ENCODE data around the gene TTC7B. TPM values are rescaled to one million over a fixed set of nuclear protein-coding genes. Genes with fewer than 3 reads are reported as not detected.

TTC7B gene
- total RNA-seq, 4 donors from 2014 or later, result 35.0 to 78.7 (median 36.8) TPM

- DNase-seq (no peak), ATAC-seq (no peak)
- in situ Hi-C loops (cut with MboI; ENCODE audit: low sequenced_read_pairs in 4 of 4), result loop anchor here in 1 of 4 donors (25.0 kb wide), 1 partner anchor 825 kb away; no protein-coding TSS in a partner anchor
- Histone ChIP-seq H3K36me3 (no peaks in the 10 kb centered on the region), H3K4me1 (peaks cover 62 to 67% of the 10 kb centered on the region in 2 donors), H3K27ac (no peak overlapping the region), H3K4me3 (no peak overlapping the region), H3K27me3 (no peaks in the 10 kb centered on the region), H3K9me3 (no peaks in the 10 kb centered on the region)
- intact Hi-C loops (cut with DNase I; ENCODE audit: low total_unique reads), result loop anchor here (1.0 kb wide), 1 partner anchor 33 kb away; no protein-coding TSS in a partner anchor
- TF ChIP-seq POLR2A (IDR thresholded peaks at IDR 0.05) (no peak), CTCF (IDR thresholded peaks at IDR 0.05 in 4 of 5, conservative IDR thresholded peaks at IDR 0.05 in 1 of 5) (no peak)
Observed at GRCh38 chr14:90812109-90812508, 4.1 kb downstream of the TTC7B start.

GRCh38 chr14:90811641-90812040, 4.6 kb downstream of the TTC7B start:
- H3K27ac ChIP-seq, result no peak overlapping the region
- no peaks in the 10 kb centered on the region for H3K9me3 ChIP-seq
- peaks cover 65 to 70% of the 10 kb centered on the region in 2 donors for H3K4me1 ChIP-seq
- no peak overlapping the region for H3K4me3 ChIP-seq
- ATAC-seq (no peak), DNase-seq (no peak)
- no peaks in the 10 kb centered on the region for H3K27me3 ChIP-seq
- TF ChIP-seq CTCF (IDR thresholded peaks at IDR 0.05 in 4 of 5, conservative IDR thresholded peaks at IDR 0.05 in 1 of 5) (no peak), POLR2A (IDR thresholded peaks at IDR 0.05) (no peak)
- in situ Hi-C loops (cut with MboI; ENCODE audit: low sequenced_read_pairs in 4 of 4), result loop anchor here in 1 of 4 donors (25.0 kb wide), 1 partner anchor 824 kb away; no protein-coding TSS in a partner anchor
- no peaks in the 10 kb centered on the region for H3K36me3 ChIP-seq
- intact Hi-C loops (cut with DNase I; ENCODE audit: low total_unique reads), result loop anchor here (1.0 kb wide), 1 partner anchor 34 kb away; no protein-coding TSS in a partner anchor

DNA sequence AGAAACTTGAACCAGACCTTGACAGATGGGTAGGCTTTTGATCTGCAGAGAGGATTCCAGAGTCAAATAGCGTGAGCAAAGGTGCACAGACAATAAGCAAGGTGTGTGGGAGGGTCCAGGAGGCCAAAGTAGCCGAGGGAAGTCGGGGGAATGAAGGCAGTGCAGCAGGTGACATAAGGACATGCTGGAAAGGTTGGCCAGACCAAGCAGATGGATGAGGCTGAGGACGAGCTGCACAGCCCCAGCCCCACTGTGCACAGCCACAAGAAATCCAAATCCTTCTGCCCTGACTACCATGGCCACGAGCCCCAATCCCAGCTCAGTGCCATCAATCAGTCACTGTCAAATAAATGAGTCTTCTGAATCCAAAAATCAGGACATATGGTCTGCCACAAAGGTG, 5.4 kb downstream of the TTC7B start:
- H3K36me3 ChIP-seq, result no peaks in the 10 kb centered on the region
- H3K9me3 ChIP-seq, result no peaks in the 10 kb centered on the region
- H3K27ac ChIP-seq, result peak overlapping the region in 3 of 4 donors; percentile 11 to 33 (median 15)
- ATAC-seq (no peak), DNase-seq (no peak)
- no peak overlapping the region for H3K4me3 ChIP-seq
- in situ Hi-C loops (cut with MboI; ENCODE audit: low sequenced_read_pairs in 4 of 4) (loop anchor here in 1 of 4 donors (25.0 kb wide), 1 partner anchor 824 kb away; no protein-coding TSS in a partner anchor), intact Hi-C loops (cut with DNase I; ENCODE audit: low total_unique reads) (no loop called here)
- no peaks in the 10 kb centered on the region for H3K27me3 ChIP-seq
- no peak for TF ChIP-seq CTCF (IDR thresholded peaks at IDR 0.05 in 4 of 5, conservative IDR thresholded peaks at IDR 0.05 in 1 of 5)
- TF ChIP-seq POLR2A (IDR thresholded peaks at IDR 0.05), result no peak
- peaks cover 68% of the 10 kb centered on the region in 2 donors for H3K4me1 ChIP-seq

DNA sequence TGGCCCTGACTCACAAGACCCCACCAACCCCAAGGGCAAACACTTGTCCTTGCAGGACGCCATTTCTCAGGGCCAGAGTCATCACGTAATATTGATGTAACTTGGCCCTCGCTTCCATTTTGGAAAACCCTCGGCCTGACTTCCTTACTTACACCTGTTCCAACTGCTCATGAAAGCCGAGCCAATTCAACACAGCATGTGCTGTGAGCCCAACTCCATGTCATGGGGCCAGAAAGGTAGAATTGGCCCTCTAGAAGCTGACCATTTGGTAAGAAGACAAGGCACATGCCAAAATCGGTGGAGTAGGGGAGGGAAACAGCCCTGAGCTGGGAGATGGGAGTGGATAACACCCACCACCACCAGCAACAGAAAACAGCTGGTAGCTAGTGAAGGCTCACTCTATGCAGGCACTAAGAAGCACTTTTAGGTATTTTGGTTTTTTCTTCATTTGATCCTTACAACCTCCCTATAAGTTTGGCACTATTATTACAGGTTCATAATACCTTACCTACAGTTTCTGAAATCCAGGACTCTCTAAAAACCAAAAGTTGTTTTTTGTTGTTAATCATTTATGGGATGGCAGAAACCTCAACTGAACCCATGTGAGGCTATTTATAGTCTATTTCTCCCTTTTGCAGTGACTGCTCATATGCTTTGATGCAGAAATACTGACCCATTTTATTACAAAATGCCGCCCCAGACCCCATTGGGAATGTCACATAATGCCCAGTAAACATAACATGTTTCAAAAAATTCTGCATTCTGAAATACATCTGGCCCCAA, 6.5 kb downstream of the TTC7B start:
- ATAC-seq, result peak in 1 of 2 donors; percentile 24
- peak overlapping the region in 3 of 4 donors; percentile 15 to 45 (median 40) for H3K27ac ChIP-seq
- H3K36me3 ChIP-seq, result no peaks in the 10 kb centered on the region
- H3K9me3 ChIP-seq, result no peaks in the 10 kb centered on the region
- intact Hi-C loops (cut with DNase I; ENCODE audit: low total_unique reads), result no loop called here
- H3K27me3 ChIP-seq, result no peaks in the 10 kb centered on the region
- no peak for DNase-seq
- H3K4me3 ChIP-seq, result no peak overlapping the region
- no peak for TF ChIP-seq CTCF (IDR thresholded peaks at IDR 0.05 in 4 of 5, conservative IDR thresholded peaks at IDR 0.05 in 1 of 5)
- no peak for TF ChIP-seq POLR2A (IDR thresholded peaks at IDR 0.05)
- peaks cover 60 to 62% of the 10 kb centered on the region in 2 donors for H3K4me1 ChIP-seq
- in situ Hi-C loops (cut with MboI; ENCODE audit: low sequenced_read_pairs in 4 of 4), result loop anchor here in 1 of 4 donors (25.0 kb wide), 1 partner anchor 822 kb away; no protein-coding TSS in a partner anchor

Data from gastrocnemius medialis (tissue), 4 donors.